Gastroesophageal sphincter (tissue), 3 donors: Measurements from ENCODE around the gene ADAMTS3.

Source experiments
- CTCF ChIP-seq, 4 experiments: fragments of 200-600 bp in 2 of 4; fragments of 450-650 bp in 2 of 4; sonication (generic) in 1 of 4; IDR thresholded peaks; one replicate each; pipeline ENCODE4 v1.5.1; 2017 to 2019; ENCODE audit warnings: antibody characterized with exemption in 4 of 4, mild to moderate bottlenecking in 2 of 4, moderate library complexity in 2 of 4
- POLR2AphosphoS5 ChIP-seq: sonication (generic); formaldehyde crosslinking; IDR thresholded peaks from one replicate; pipeline ENCODE4 v1.6.1; 2017; ENCODE audit warnings: antibody characterized with exemption

GRCh38 chr4:72569719-72570235 is 756 bp upstream of the ADAMTS3 start:
- no peak for TF ChIP-seq CTCF (IDR thresholded peaks at IDR 0.05)
- peak; percentile 16 for TF ChIP-seq POLR2AphosphoS5
